HepG2 (cell line): ENCODE measurements around the gene ASAP2. TPM values are rescaled to one million over a fixed set of nuclear protein-coding genes. Genes with fewer than 3 reads are reported as not detected.

Experiments
- CC2D1A ChIP-seq: sonication (generic); formaldehyde crosslinking; IDR thresholded peaks from 2 replicates; pipeline ENCODE4 v1.8.1; 2023; ENCODE audit warnings: mild to moderate bottlenecking, missing genetic modification reagents
- CTCF ChIP-seq: sonication (generic); formaldehyde crosslinking; IDR thresholded peaks from 2 replicates; pipeline ENCODE4 v1.5.0; 2020; ENCODE audit warnings: mild to moderate bottlenecking, missing genetic modification reagents, moderate library complexity
- EP300 ChIP-seq, 3 experiments: sonication (generic) in 1 of 3; formaldehyde crosslinking in 1 of 3; IDR thresholded peaks; 2 replicates each; pipeline versions ENCODE4 v1.5.1 to v1.6.1; 2011 to 2020; ENCODE audit warnings: low read depth in 2 of 3, low read length in 2 of 3, borderline replicate concordance in 1 of 3, improper control_type of control experiment in 1 of 3, mild to moderate bottlenecking in 1 of 3, missing genetic modification reagents in 1 of 3, moderate library complexity in 1 of 3
- FOXO4 ChIP-seq: sonication (generic); formaldehyde crosslinking; conservative IDR thresholded peaks from 2 replicates; pipeline ENCODE4 v1.8.1; 2023; ENCODE audit warnings: missing genetic modification reagents
- KLF13 ChIP-seq: sonication (generic); formaldehyde crosslinking; IDR thresholded peaks from 2 replicates; pipeline ENCODE4 v1.4.0; 2020; ENCODE audit warnings: mild to moderate bottlenecking, missing genetic modification reagents
- MYC ChIP-seq: sonication (generic); formaldehyde crosslinking; IDR thresholded peaks from 2 replicates; pipeline ENCODE4 v1.9.0; 2021; ENCODE audit warnings: missing genetic modification reagents, borderline replicate concordance
- NCOA2 ChIP-seq: sonication (generic); formaldehyde crosslinking; IDR thresholded peaks from 2 replicates; pipeline ENCODE4 v1.8.0; 2022; ENCODE audit warnings: inconsistent platforms
- NFE2L1 ChIP-seq: sonication (generic); formaldehyde crosslinking; IDR thresholded peaks from 2 replicates; pipeline ENCODE4 v1.4.0; 2020; ENCODE audit warnings: missing genetic modification reagents, mild to moderate bottlenecking, borderline replicate concordance
- NR2F1 ChIP-seq, 2 experiments: fragments of 450-650 bp in 1 of 2; formaldehyde crosslinking in 1 of 2; IDR thresholded peaks; 2 replicates each; pipeline versions ENCODE4 v1.5.0 to v1.6.1; 2016 to 2020; ENCODE audit warnings: mild to moderate bottlenecking in 1 of 2, missing compliant biosample characterization in 1 of 2, missing genetic modification reagents in 1 of 2, moderate library complexity in 1 of 2
- NRL ChIP-seq: sonication (generic); formaldehyde crosslinking; IDR thresholded peaks from 2 replicates; pipeline ENCODE4 v1.5.0; 2020; ENCODE audit warnings: missing genetic modification reagents, mild to moderate bottlenecking, moderate library complexity, borderline replicate concordance
- RNF2 ChIP-seq: fragments of 450-650 bp; conservative IDR thresholded peaks from 2 replicates; pipeline ENCODE4 v1.6.1; 2016; ENCODE audit warnings: low read depth
- YY1 ChIP-seq: IDR thresholded peaks from 2 replicates; pipeline ENCODE4 v1.6.1; 2011; ENCODE audit warnings: low read length, low read depth, moderate library complexity, mild to moderate bottlenecking; ENCODE audit not compliant: insufficient read depth, insufficient replicate concordance
- ZBTB7B ChIP-seq: sonication (generic); formaldehyde crosslinking; IDR thresholded peaks from 2 replicates; pipeline ENCODE4 v1.4.0; 2020; ENCODE audit warnings: missing genetic modification reagents
- ZFX ChIP-seq: sonication (generic); formaldehyde crosslinking; IDR thresholded peaks from 2 replicates; pipeline ENCODE4 v1.4.0; 2020; ENCODE audit warnings: mild to moderate bottlenecking, low read depth, missing genetic modification reagents, moderate library complexity
- ZFY ChIP-seq: sonication (generic); formaldehyde crosslinking; IDR thresholded peaks from 2 replicates; pipeline ENCODE4 v1.4.0; 2020; ENCODE audit warnings: missing genetic modification reagents
- ZKSCAN5 ChIP-seq: sonication (generic); formaldehyde crosslinking; IDR thresholded peaks from 2 replicates; pipeline ENCODE4 v1.5.1; 2020; ENCODE audit warnings: mild to moderate bottlenecking, missing genetic modification reagents
- ZNF136 ChIP-seq: sonication (generic); formaldehyde crosslinking; IDR thresholded peaks from 2 replicates; pipeline ENCODE4 v1.8.1; 2022; ENCODE audit warnings: low read depth, mild to moderate bottlenecking, moderate library complexity, missing genetic modification reagents
- ZNF235 ChIP-seq: sonication (generic); formaldehyde crosslinking; IDR thresholded peaks from 2 replicates; pipeline ENCODE4 v1.8.1; 2023; ENCODE audit warnings: mild to moderate bottlenecking, missing genetic modification reagents, borderline replicate concordance
- ZNF296 ChIP-seq: sonication (generic); formaldehyde crosslinking; conservative IDR thresholded peaks from 2 replicates; pipeline ENCODE4 v1.5.0; 2020; ENCODE audit warnings: mild to moderate bottlenecking, missing genetic modification reagents
- ZNF414 ChIP-seq: sonication (generic); formaldehyde crosslinking; IDR thresholded peaks from 2 replicates; pipeline ENCODE4 v1.5.0; 2020; ENCODE audit warnings: missing genetic modification reagents
- ZNF570 ChIP-seq: sonication (generic); formaldehyde crosslinking; IDR thresholded peaks from 2 replicates; pipeline ENCODE4 v1.4.0; 2020; ENCODE audit warnings: mild to moderate bottlenecking, missing genetic modification reagents, borderline replicate concordance
- polyA plus RNA-seq, 8 experiments: library from polyadenylated mRNA; depleted of rRNA in 3 of 8; stranded (reverse) in 7 of 8; unstranded in 1 of 8; fragments of >200 nt; fragmentation: Illumina TruSeq in 4 of 8; extraction: Trizol in 4 of 8; gene quantifications; 2 replicates each; pipeline versions ENCODE4 v1.2.1 to v1.2.3, GENCODE V29; 2011 to 2016; ENCODE audit warnings: low read depth in 4 of 8, missing spikeins in 1 of 8, mixed read lengths in 1 of 8; ENCODE audit not compliant: insufficient read depth in 1 of 8
- total RNA-seq, 5 experiments: library from RNA; depleted of rRNA; stranded (reverse); fragments of >200 nt; fragmentation: Illumina TruSeq; extraction: Trizol; gene quantifications; 2 replicates each; pipeline ENCODE4 v1.2.3, GENCODE V29; 2016; ENCODE audit warnings: low read depth in 1 of 5

Gene ASAP2
- total and polyA plus RNA-seq, 2 of the 13 experiments (the other 11 are each of a cell fraction or from before 2014, with no cell fraction given), result 7.3 to 22.3 TPM

GRCh38 chr2:9422321-9423099 is 215.9 kb downstream of the ASAP2 start (continued):
- no peak for TF ChIP-seq ZNF570 (CRISPR knock-in tag)
- no peak for TF ChIP-seq NCOA2
- TF ChIP-seq CC2D1A (CRISPR knock-in tag), result no peak
- TF ChIP-seq NR2F1 (CRISPR knock-in tag; IDR thresholded peaks at IDR 0.05), result no peak
- TF ChIP-seq ZNF235 (CRISPR knock-in tag), result peak; percentile 73; the same call in 1 of the 2 replicates
- no peak for TF ChIP-seq NFE2L1 (CRISPR knock-in tag)
- TF ChIP-seq NRL (CRISPR knock-in tag), result peak; percentile 97
- TF ChIP-seq YY1, result no peak
- TF ChIP-seq FOXO4 (CRISPR knock-in tag), result peak; percentile 97
- TF ChIP-seq ZKSCAN5 (CRISPR knock-in tag), result no peak; the same call in 1 of the 2 replicates
- peak; percentile 48 for TF ChIP-seq CTCF (CRISPR knock-in tag)
- TF ChIP-seq EP300 (IDR thresholded peaks at IDR 0.05; ENCODE audit: low read depth in 2 of 2, low read length in 2 of 2), result no peak
- no peak for TF ChIP-seq EP300 (CRISPR knock-in tag; IDR thresholded peaks at IDR 0.05; ENCODE audit: borderline replicate concordance)
- TF ChIP-seq ZNF296, result no peak
- TF ChIP-seq KLF13, result no peak
- TF ChIP-seq RNF2, result no peak; the same call in 1 of the 2 replicates
- TF ChIP-seq ZFX (CRISPR knock-in tag), result no peak
- no peak for TF ChIP-seq MYC (CRISPR knock-in tag)
- TF ChIP-seq ZNF414 (CRISPR knock-in tag), result no peak
- TF ChIP-seq ZNF136 (CRISPR knock-in tag), result 0 out of 2 replicates have a peak, but pooled peaks have one; percentile 53
- peak; percentile 22; the same call in 1 of the 2 replicates for TF ChIP-seq ZBTB7B (CRISPR knock-in tag)
- no peak for TF ChIP-seq ZFY
